Measurements from ENCODE around the gene NR3C1.

The NR3C1 gene

GRCh38 chr5:143234162-143234842 lies 169.2 kb downstream of the NR3C1 start:
- DNase-seq (ENCODE audit: low read depth in 3 of 3): no peak

GRCh38 chr5:143233031-143233430 lies 170.5 kb downstream of the NR3C1 start:
- no peak for DNase-seq (ENCODE audit: low read depth in 3 of 3)

- DNase-seq (ENCODE audit: low read depth in 3 of 3): no peak
These were observed 171.3 kb downstream of the NR3C1 start for GRCh38 chr5:143231973-143232812.

GRCh38 chr5:143231416-143231815 lies 172.1 kb downstream of the NR3C1 start:
- DNase-seq (ENCODE audit: low read depth in 3 of 3): no peak

GRCh38 chr5:143230676-143230996 lies 172.8 kb downstream of the NR3C1 start:
- no peak for DNase-seq (ENCODE audit: low read depth in 3 of 3)

- DNase-seq (ENCODE audit: low read depth in 3 of 3): no peak
These were observed 173.4 kb downstream of the NR3C1 start for GRCh38 chr5:143229896-143230675.

GRCh38 chr5:143229426-143229895 lies 174.0 kb downstream of the NR3C1 start:
- DNase-seq (ENCODE audit: low read depth in 3 of 3): no peak

GRCh38 chr5:143228597-143229293 lies 174.7 kb downstream of the NR3C1 start:
- no peak for DNase-seq (ENCODE audit: low read depth in 3 of 3)
